ENCODE measurements around the gene DCST2. TPM values are rescaled to one million over a fixed set of nuclear protein-coding genes. Genes with fewer than 3 reads are reported as not detected.

The DCST2 gene
- total and polyA plus RNA-seq, 9 of the 15 experiments (the other 6 are each of a cell fraction or from before 2014, with no cell fraction given) = 0.09 to 0.49 (median 0.11) TPM; not detected in 3

DNA sequence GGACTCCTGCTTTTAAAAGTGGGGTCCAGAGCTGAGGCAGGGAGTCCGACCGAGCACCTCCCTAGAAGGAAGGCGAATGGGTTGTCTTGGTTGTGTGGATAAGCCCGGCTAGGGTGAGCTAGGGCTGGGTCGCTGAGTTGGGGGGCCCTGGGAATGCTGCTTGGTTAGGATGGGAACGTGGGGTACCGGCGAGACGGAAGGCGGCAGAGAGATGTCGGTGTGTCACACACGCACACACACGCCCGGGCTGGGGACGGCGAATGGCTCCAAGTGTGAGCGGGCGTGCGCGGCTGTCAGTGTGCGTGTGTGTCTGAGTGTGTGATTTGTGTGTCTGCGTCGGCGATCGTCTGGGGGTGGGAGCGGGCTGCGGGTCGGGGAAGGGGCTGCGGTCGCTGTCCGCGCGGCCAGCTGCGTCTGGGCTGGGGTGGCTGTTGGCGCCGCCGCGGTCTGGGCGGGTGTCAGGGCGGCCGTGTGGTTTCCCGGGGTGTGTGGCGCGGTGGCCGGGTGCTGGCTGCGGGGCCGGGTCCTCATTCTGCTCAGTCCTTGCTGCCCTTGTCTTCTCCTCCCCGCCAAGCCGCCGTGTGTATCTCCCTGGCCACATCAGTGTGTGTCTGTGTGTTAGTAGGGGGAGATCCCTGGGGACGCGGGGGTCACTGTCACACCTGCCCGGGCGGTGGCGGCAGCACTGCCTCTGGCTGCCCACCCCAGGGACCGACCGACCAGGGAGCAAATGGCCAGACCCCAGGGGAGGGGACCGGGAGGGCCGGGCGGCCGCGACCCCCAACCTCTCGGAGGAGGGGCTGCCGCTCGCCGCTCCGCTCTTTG lies 46.1 kb upstream of the DCST2 start (continued):
- TF ChIP-seq SIN3A (IDR thresholded peaks at IDR 0.05; ENCODE audit: borderline replicate concordance in 2 of 2, control insufficient read depth in 1 of 2, low read depth in 2 of 2, low read length in 2 of 2) (0 out of 4 replicates have a peak, but pooled peaks of 1 of the 2 experiments have one; percentile 41), USF1 (CRISPR knock-in tag; IDR thresholded peaks at IDR 0.05) (no peak), ZNF347 (CRISPR knock-in tag; IDR thresholded peaks at IDR 0.05; ENCODE audit: low read depth) (no peak), ELF1 (tag; IDR thresholded peaks at IDR 0.05) (no peak), RBBP5 (IDR thresholded peaks at IDR 0.05; ENCODE audit: borderline replicate concordance, insufficient read depth, low read length, poor library complexity, severe bottlenecking) (peak; percentile 58), ZNF644 (tag; IDR thresholded peaks at IDR 0.05; ENCODE audit: low read depth) (no peak), ZNF740 (CRISPR knock-in tag; IDR thresholded peaks at IDR 0.05) (no peak), ZNF740 (tag; IDR thresholded peaks at IDR 0.05) (no peak), ZNF408 (CRISPR knock-in tag; IDR thresholded peaks at IDR 0.05; ENCODE audit: low read depth) (no peak), KLF1 (tag; IDR thresholded peaks at IDR 0.05) (no peak), ZNF431 (CRISPR knock-in tag; IDR thresholded peaks at IDR 0.05) (no peak), NRF1 (conservative IDR thresholded peaks at IDR 0.05 in 1 of 2, IDR thresholded peaks at IDR 0.05 in 1 of 2) (peak; percentile 31 to 51; a peak in 2 of 4 replicates), NR0B1 (IDR thresholded peaks at IDR 0.05; ENCODE audit: partially characterized antibody) (no peak), KAT2B (IDR thresholded peaks at IDR 0.05; ENCODE audit: low read depth, low read length) (no peak), ZBTB7A (IDR thresholded peaks at IDR 0.05; ENCODE audit: borderline replicate concordance, control insufficient read depth, low read depth, low read length) (peak; percentile 68; the same call in 1 of the 2 replicates)
- TF ChIP-seq, protein P1, sequence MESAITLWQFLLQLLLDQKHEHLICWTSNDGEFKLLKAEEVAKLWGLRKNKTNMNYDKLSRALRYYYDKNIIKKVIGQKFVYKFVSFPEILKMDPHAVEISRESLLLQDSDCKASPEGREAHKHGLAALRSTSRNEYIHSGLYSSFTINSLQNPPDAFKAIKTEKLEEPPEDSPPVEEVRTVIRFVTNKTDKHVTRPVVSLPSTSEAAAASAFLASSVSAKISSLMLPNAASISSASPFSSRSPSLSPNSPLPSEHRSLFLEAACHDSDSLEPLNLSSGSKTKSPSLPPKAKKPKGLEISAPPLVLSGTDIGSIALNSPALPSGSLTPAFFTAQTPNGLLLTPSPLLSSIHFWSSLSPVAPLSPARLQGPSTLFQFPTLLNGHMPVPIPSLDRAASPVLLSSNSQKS (CRISPR knock-in tag; IDR thresholded peaks at IDR 0.05) = no peak
- TF ChIP-seq, protein P2, sequence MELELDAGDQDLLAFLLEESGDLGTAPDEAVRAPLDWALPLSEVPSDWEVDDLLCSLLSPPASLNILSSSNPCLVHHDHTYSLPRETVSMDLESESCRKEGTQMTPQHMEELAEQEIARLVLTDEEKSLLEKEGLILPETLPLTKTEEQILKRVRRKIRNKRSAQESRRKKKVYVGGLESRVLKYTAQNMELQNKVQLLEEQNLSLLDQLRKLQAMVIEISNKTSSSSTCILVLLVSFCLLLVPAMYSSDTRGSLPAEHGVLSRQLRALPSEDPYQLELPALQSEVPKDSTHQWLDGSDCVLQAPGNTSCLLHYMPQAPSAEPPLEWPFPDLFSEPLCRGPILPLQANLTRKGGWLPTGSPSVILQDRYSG (tag; conservative IDR thresholded peaks at IDR 0.05; ENCODE audit: low read depth) = no peak
- TF ChIP-seq, protein P3, sequence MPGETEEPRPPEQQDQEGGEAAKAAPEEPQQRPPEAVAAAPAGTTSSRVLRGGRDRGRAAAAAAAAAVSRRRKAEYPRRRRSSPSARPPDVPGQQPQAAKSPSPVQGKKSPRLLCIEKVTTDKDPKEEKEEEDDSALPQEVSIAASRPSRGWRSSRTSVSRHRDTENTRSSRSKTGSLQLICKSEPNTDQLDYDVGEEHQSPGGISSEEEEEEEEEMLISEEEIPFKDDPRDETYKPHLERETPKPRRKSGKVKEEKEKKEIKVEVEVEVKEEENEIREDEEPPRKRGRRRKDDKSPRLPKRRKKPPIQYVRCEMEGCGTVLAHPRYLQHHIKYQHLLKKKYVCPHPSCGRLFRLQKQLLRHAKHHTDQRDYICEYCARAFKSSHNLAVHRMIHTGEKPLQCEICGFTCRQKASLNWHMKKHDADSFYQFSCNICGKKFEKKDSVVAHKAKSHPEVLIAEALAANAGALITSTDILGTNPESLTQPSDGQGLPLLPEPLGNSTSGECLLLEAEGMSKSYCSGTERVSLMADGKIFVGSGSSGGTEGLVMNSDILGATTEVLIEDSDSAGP (CRISPR knock-in tag; IDR thresholded peaks at IDR 0.05) = no peak

All from K562 (cell line).